HG03066 (cell line): Measurements from ENCODE around the gene APOD.

Experiments used
- ATAC-seq: cut with Tn5 transposase; IDR thresholded peaks from one replicate; pipeline ENCODE4 v1.9.1; 2021; ENCODE audit warnings: low read depth; ENCODE audit not compliant: unreplicated experiment

APOD gene

GRCh38 chr3:195557322-195557721 lies 26.4 kb downstream of the APOD start:
- ATAC-seq: no peak

- ATAC-seq: no peak
Observed at GRCh38 chr3:195556390-195556789, 27.4 kb downstream of the APOD start.

- no peak for ATAC-seq
Observed at GRCh38 chr3:195555110-195555509, 28.6 kb downstream of the APOD start.

GRCh38 chr3:195554458-195554857 lies 29.3 kb downstream of the APOD start:
- no peak for ATAC-seq

GRCh38 chr3:195553268-195553667 lies 30.5 kb downstream of the APOD start:
- ATAC-seq: no peak

- no peak for ATAC-seq
Observed at GRCh38 chr3:195551381-195551978, 32.3 kb downstream of the APOD start.

GRCh38 chr3:195550723-195551122 lies 33.0 kb downstream of the APOD start:
- ATAC-seq: peak; percentile 58

- peak; percentile 80 for ATAC-seq
Observed at GRCh38 chr3:195549931-195550519, 33.7 kb downstream of the APOD start.

GRCh38 chr3:195548987-195549386 lies 34.8 kb downstream of the APOD start:
- no peak for ATAC-seq

- ATAC-seq: no peak
Observed at GRCh38 chr3:195548501-195548900, 35.2 kb downstream of the APOD start.

GRCh38 chr3:195548006-195548405 lies 35.7 kb downstream of the APOD start:
- no peak for ATAC-seq

GRCh38 chr3:195546130-195546560 lies 37.6 kb downstream of the APOD start:
- no peak for ATAC-seq

GRCh38 chr3:195544634-195545033 lies 39.1 kb downstream of the APOD start:
- ATAC-seq: no peak

GRCh38 chr3:195544230-195544536 lies 39.6 kb downstream of the APOD start:
- ATAC-seq: no peak

- no peak for ATAC-seq
Observed at GRCh38 chr3:195543500-195544229, 40.1 kb downstream of the APOD start.

GRCh38 chr3:195542698-195543499 lies 40.8 kb downstream of the APOD start, which contains the start of gene PPP1R2:
Gene PPP1R2, minus strand, starts transcription at chr3:195543325. Its CDS starts 300 bp downstream, at chr3:195543025.
- peak; percentile 59 for ATAC-seq

GRCh38 chr3:195542316-195542697 lies 41.4 kb downstream of the APOD start:
- ATAC-seq: no peak

GRCh38 chr3:195540511-195540910 lies 43.2 kb downstream of the APOD start:
- no peak for ATAC-seq

GRCh38 chr3:195540027-195540426 lies 43.7 kb downstream of the APOD start:
- ATAC-seq: no peak

GRCh38 chr3:195539479-195539878 lies 44.3 kb downstream of the APOD start:
- no peak for ATAC-seq

- peak; percentile 54 for ATAC-seq
Observed at GRCh38 chr3:195537995-195538394, 45.7 kb downstream of the APOD start.
